ENCODE measurements around the gene RFLNA. TPM values are rescaled to one million over a fixed set of nuclear protein-coding genes. Genes with fewer than 3 reads are reported as not detected.
"Not testable (repeated sequence)": the region's sequence is repeated elsewhere in the genome, so short reads cannot be mapped to it uniquely, and the experiment has no call there.

Gene RFLNA
- total and polyA plus RNA-seq, 5 donors = 0.22 to 0.82 (median 0.61) TPM

- WGBS = 88% methylated on average over 10 of the region's 10 CpGs
- intact Hi-C loops (cut with DNase I) = loop anchor here (5.0 to 10.0 kb wide), 4 partner anchors 265 to 442 kb away; no protein-coding TSS in a partner anchor
- peak; percentile 1 to 3 for ATAC-seq
Observed at GRCh38 chr12:124322271-124322998, 27.5 kb downstream of the RFLNA start.

GRCh38 chr12:124322999-124323328, 28.1 kb downstream of the RFLNA start:
- not testable (repeated sequence) for H3K27me3 ChIP-seq (ENCODE audit: control insufficient read depth, insufficient read depth); DNase-seq; ATAC-seq; H3K27ac ChIP-seq (ENCODE audit: low read length); H3K4me1 ChIP-seq (ENCODE audit: control insufficient read depth, insufficient read depth, low read length); H3K4me3 ChIP-seq (ENCODE audit: low read length); H3K9me3 ChIP-seq (ENCODE audit: control insufficient read depth, low read length)
- intact Hi-C loops (cut with DNase I) = loop anchor here (5.0 to 10.0 kb wide), 4 partner anchors 266 to 442 kb away; no protein-coding TSS in a partner anchor
- 95% methylated on average over 1 of the region's 1 CpG for WGBS

More at GRCh38 chr12:124322271-124322998, 27.5 kb downstream of the RFLNA start:
- H3K27ac ChIP-seq (ENCODE audit: low read length) = no peak overlapping the region
- no peak overlapping the region for H3K4me3 ChIP-seq (ENCODE audit: low read length)
- peak in 1 of 3 donors; percentile 54 for DNase-seq
- no peaks in the 10 kb centered on the region for H3K4me1 ChIP-seq (ENCODE audit: control insufficient read depth, insufficient read depth, low read length)
- H3K9me3 ChIP-seq (ENCODE audit: control insufficient read depth, low read length) = peaks cover 2% of the 10 kb centered on the region
- H3K27me3 ChIP-seq (ENCODE audit: control insufficient read depth, insufficient read depth) = no peaks in the 10 kb centered on the region

- peaks cover 3% of the 10 kb centered on the region for H3K4me1 ChIP-seq (ENCODE audit: control insufficient read depth, insufficient read depth, low read length)
- DNase-seq (peak in 1 of 3 donors; percentile 27), ATAC-seq (no peak)
- intact Hi-C loops (cut with DNase I) = loop anchor here (5.0 to 10.0 kb wide), 4 partner anchors 267 to 441 kb away; no protein-coding TSS in a partner anchor
- no peaks in the 10 kb centered on the region for H3K27me3 ChIP-seq (ENCODE audit: control insufficient read depth, insufficient read depth)
- H3K9me3 ChIP-seq (ENCODE audit: control insufficient read depth, low read length) = peaks cover 2% of the 10 kb centered on the region
- no peak overlapping the region for H3K4me3 ChIP-seq (ENCODE audit: low read length)
- WGBS = 98% methylated on average over 11 of the region's 11 CpGs
- no peak overlapping the region for H3K27ac ChIP-seq (ENCODE audit: low read length)
Observed at GRCh38 chr12:124323771-124324530, 29.1 kb downstream of the RFLNA start.

- H3K27ac ChIP-seq (ENCODE audit: low read length) = no peak overlapping the region
Observed at GRCh38 chr12:124324803-124325705, 30.2 kb downstream of the RFLNA start.

GRCh38 chr12:124326104-124326503, 31.2 kb downstream of the RFLNA start:
- Histone ChIP-seq H3K4me1 (ENCODE audit: control insufficient read depth, insufficient read depth, low read length) (peaks cover 3% of the 10 kb centered on the region), H3K27me3 (ENCODE audit: control insufficient read depth, insufficient read depth) (no peaks in the 10 kb centered on the region), H3K4me3 (ENCODE audit: low read length) (no peak overlapping the region), H3K9me3 (ENCODE audit: control insufficient read depth, low read length) (peaks cover 2% of the 10 kb centered on the region), H3K27ac (ENCODE audit: low read length) (no peak overlapping the region)
- 92% methylated on average over 23 of the region's 23 CpGs for WGBS
- ATAC-seq (no peak), DNase-seq (peak in 1 of 3 donors; percentile 70)
- intact Hi-C loops (cut with DNase I) = loop anchor here in 1 of 4 donors (10.0 kb wide), 1 partner anchor 439 kb away; no protein-coding TSS in a partner anchor

More at GRCh38 chr12:124324803-124325705, 30.2 kb downstream of the RFLNA start:
- 92% methylated on average over 57 of the region's 57 CpGs for WGBS
- no peak overlapping the region for H3K4me3 ChIP-seq (ENCODE audit: low read length)
- H3K9me3 ChIP-seq (ENCODE audit: control insufficient read depth, low read length) = peaks cover 2% of the 10 kb centered on the region
- peaks cover 3% of the 10 kb centered on the region for H3K4me1 ChIP-seq (ENCODE audit: control insufficient read depth, insufficient read depth, low read length)
- H3K27me3 ChIP-seq (ENCODE audit: control insufficient read depth, insufficient read depth) = no peaks in the 10 kb centered on the region
- DNase-seq (peak in 1 of 3 donors; percentile 59), ATAC-seq (no peak)
- intact Hi-C loops (cut with DNase I) = loop anchor here (5.0 to 10.0 kb wide), 4 partner anchors 268 to 440 kb away; no protein-coding TSS in a partner anchor

- H3K4me1 ChIP-seq (ENCODE audit: control insufficient read depth, insufficient read depth, low read length) = peaks cover 3% of the 10 kb centered on the region
- 48% methylated on average over 9 of the region's 9 CpGs for WGBS
- H3K9me3 ChIP-seq (ENCODE audit: control insufficient read depth, low read length) = peaks cover 2% of the 10 kb centered on the region
- no peaks in the 10 kb centered on the region for H3K27me3 ChIP-seq (ENCODE audit: control insufficient read depth, insufficient read depth)
- peak; percentile 62 to 87 (median 84) for DNase-seq
- intact Hi-C loops (cut with DNase I) = loop anchor here in 1 of 4 donors (10.0 kb wide), 1 partner anchor 438 kb away; no protein-coding TSS in a partner anchor
- peak overlapping the region; percentile 2 for H3K27ac ChIP-seq (ENCODE audit: low read length)
- ATAC-seq = peak; percentile 31 to 62
- H3K4me3 ChIP-seq (ENCODE audit: low read length) = no peak overlapping the region
Observed at GRCh38 chr12:124326871-124327270, 32.0 kb downstream of the RFLNA start.

GRCh38 chr12:124327362-124328043, 32.6 kb downstream of the RFLNA start:
- WGBS = 48% methylated on average over 18 of the region's 18 CpGs
- peak in 1 of 3 donors; percentile 69 for DNase-seq

GRCh38 chr12:124328116-124328515, 33.2 kb downstream of the RFLNA start:
- H3K27ac ChIP-seq (ENCODE audit: low read length) = peak overlapping the region; percentile 84
- H3K9me3 ChIP-seq (ENCODE audit: control insufficient read depth, low read length) = peaks cover 2% of the 10 kb centered on the region
- WGBS = 51% methylated on average over 13 of the region's 13 CpGs
- no peaks in the 10 kb centered on the region for H3K27me3 ChIP-seq (ENCODE audit: control insufficient read depth, insufficient read depth)
- no peak overlapping the region for H3K4me3 ChIP-seq (ENCODE audit: low read length)
- ATAC-seq = peak; percentile 66 to 72
- peaks cover 3% of the 10 kb centered on the region for H3K4me1 ChIP-seq (ENCODE audit: control insufficient read depth, insufficient read depth, low read length)
- DNase-seq = peak in 2 of 3 donors; percentile 81 to 86
- intact Hi-C loops (cut with DNase I) = loop anchor here in 1 of 4 donors (10.0 kb wide), 1 partner anchor 437 kb away; no protein-coding TSS in a partner anchor

More at GRCh38 chr12:124327362-124328043, 32.6 kb downstream of the RFLNA start:
- H3K4me3 ChIP-seq (ENCODE audit: low read length) = no peak overlapping the region
- H3K27ac ChIP-seq (ENCODE audit: low read length) = peak overlapping the region; percentile 84
- peaks cover 3% of the 10 kb centered on the region for H3K4me1 ChIP-seq (ENCODE audit: control insufficient read depth, insufficient read depth, low read length)
- no peaks in the 10 kb centered on the region for H3K27me3 ChIP-seq (ENCODE audit: control insufficient read depth, insufficient read depth)
- H3K9me3 ChIP-seq (ENCODE audit: control insufficient read depth, low read length) = peaks cover 2% of the 10 kb centered on the region
- ATAC-seq = peak; percentile 50 to 52
- intact Hi-C loops (cut with DNase I) = loop anchor here in 1 of 4 donors (10.0 kb wide), 1 partner anchor 437 kb away; no protein-coding TSS in a partner anchor

GRCh38 chr12:124328636-124329035, 33.7 kb downstream of the RFLNA start:
- Histone ChIP-seq H3K4me1 (ENCODE audit: control insufficient read depth, insufficient read depth, low read length) (peaks cover 3% of the 10 kb centered on the region), H3K9me3 (ENCODE audit: control insufficient read depth, low read length) (peaks cover 2% of the 10 kb centered on the region), H3K4me3 (ENCODE audit: low read length) (no peak overlapping the region), H3K27me3 (ENCODE audit: control insufficient read depth, insufficient read depth) (no peaks in the 10 kb centered on the region), H3K27ac (ENCODE audit: low read length) (peak overlapping the region; percentile 84)
- WGBS = 77% methylated on average over 14 of the region's 14 CpGs
- intact Hi-C loops (cut with DNase I) = loop anchor here in 1 of 4 donors (10.0 kb wide), 1 partner anchor 436 kb away; no protein-coding TSS in a partner anchor
- DNase-seq = peak in 1 of 3 donors; percentile 30
- ATAC-seq = no peak

Data from right cardiac atrium (tissue), 5 donors.